Stomach (tissue), 9 donors: Measurements from ENCODE around the gene LAMC1. TPM values are rescaled to one million over a fixed set of nuclear protein-coding genes. Genes with fewer than 3 reads are reported as not detected.
A peak's percentile ranks its signal among the peaks of the same experiment; 100 is the strongest.

Experiments
- DNase-seq, 2 donors: peaks; one replicate each; pipeline versions ENCODE4 v3.0.0 to v3.0.0-alpha.2; 2013 to 2019
- H3K27ac ChIP-seq, 5 donors: fragments of 200-600 bp in 4 of 5; sonication (generic) in 4 of 5; one replicate each; pipeline ENCODE4 v1.5.1; 2013 to 2019; ENCODE audit warnings: mild to moderate bottlenecking in 1 of 5, moderate library complexity in 1 of 5
- H3K27me3 ChIP-seq, 3 donors: fragments of 200-600 bp; sonication (generic); one replicate each; pipeline ENCODE4 v1.5.1; 2017 to 2019; ENCODE audit warnings: mixed run types in 1 of 3
- H3K36me3 ChIP-seq, 4 donors: fragments of 200-600 bp; sonication (generic); 1 replicate in 3 of 4; 2 replicates in 1 of 4; pipeline ENCODE4 v1.5.1; 2016 to 2019
- H3K4me1 ChIP-seq, 4 donors: fragments of 200-600 bp; sonication (generic); one replicate each; pipeline ENCODE4 v1.5.1; 2016 to 2019
- H3K4me3 ChIP-seq, 4 donors: fragments of 200-600 bp; sonication (generic) in 3 of 4; one replicate each; pipeline ENCODE4 v1.5.1; 2016 to 2019; ENCODE audit warnings: mild to moderate bottlenecking in 1 of 4
- H3K9me3 ChIP-seq, 4 donors: fragments of 200-600 bp; sonication (generic); one replicate each; pipeline ENCODE4 v1.5.1; 2016 to 2019
- EP300 ChIP-seq: sonication (generic); formaldehyde crosslinking; IDR thresholded peaks from one replicate; pipeline ENCODE4 v1.6.1; 2017; ENCODE audit warnings: antibody characterized with exemption
- POLR2A ChIP-seq, 4 donors: fragments of 450-650 bp; IDR thresholded peaks; one replicate each; pipeline ENCODE4 v1.6.1; 2016; ENCODE audit warnings: antibody characterized with exemption in 4 of 4, control low read depth in 2 of 4, mild to moderate bottlenecking in 1 of 4, moderate library complexity in 1 of 4
- POLR2AphosphoS5 ChIP-seq, 3 donors: sonication (generic); formaldehyde crosslinking; IDR thresholded peaks; one replicate each; pipeline ENCODE4 v1.6.1; 2016; ENCODE audit warnings: antibody characterized with exemption in 3 of 3
- WGBS, 5 donors: extraction: QIAGEN DNeasy Blood & Tissue Kit in 3 of 5; methylation state at CpG; one replicate each; pipeline versions ENCODE4 v1.1.5 to v1.1.7; 2013 to 2018; 5-methylcytosine and 5-hydroxymethylcytosine counted together
- intact Hi-C: fragments of 100-400 bp; cut with DNase I; formaldehyde crosslinking; loops from one replicate; pipeline ENCODE4 v1.15.1; 2023; ENCODE audit warnings: low total_unique reads
- polyA plus RNA-seq, 3 donors: library from polyadenylated mRNA; stranded (reverse); fragments of 200-250 nt; gene quantifications; one replicate each; pipeline ENCODE4 v1.2.3, GENCODE V29; 2013
- total RNA-seq, 5 donors: library from RNA; depleted of rRNA; stranded (reverse); fragments of >200 nt; gene quantifications; one replicate each; pipeline versions ENCODE4 v1.1.0 to v1.2.3, GENCODE V29; 2014 to 2016
- TF ChIP-seq, protein P1 (sequence below), 7 experiments: fragments of 450-650 bp in 4 of 7; fragments of 200-600 bp in 3 of 7; sonication (generic) in 3 of 7; IDR thresholded peaks; one replicate each; pipeline ENCODE4 v1.5.1; 2016 to 2019; ENCODE audit warnings: antibody characterized with exemption in 7 of 7, control low read depth in 2 of 7, mild to moderate bottlenecking in 1 of 7
- donor health status: healthy with polysubstance abuse.
- donor health status: Bipolar disorder and iron deficiency.
- donor health status: healthy.

LAMC1 gene
- total and polyA plus RNA-seq, 8 donors = 11.7 to 355 (median 142) TPM

DNA sequence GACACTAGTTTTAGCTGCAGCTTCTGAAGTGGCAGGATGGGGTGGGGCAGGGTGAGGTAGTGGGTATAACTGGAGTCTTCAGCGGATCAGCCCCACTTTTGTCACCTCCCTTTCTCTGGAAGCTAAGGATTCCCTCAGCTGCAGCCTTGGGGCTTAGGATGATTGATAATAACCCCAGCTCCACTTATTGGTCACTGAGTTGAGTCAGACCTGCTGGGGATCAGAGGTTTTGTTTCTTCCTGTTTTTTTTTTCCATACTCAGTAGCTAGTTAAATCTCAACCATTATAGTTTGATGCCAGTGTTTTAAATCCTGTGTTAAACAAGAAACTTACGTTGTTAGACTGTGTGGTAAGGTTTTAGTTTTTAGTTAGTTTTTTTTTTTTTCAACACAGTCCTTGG lies 57.2 kb downstream of the LAMC1 start:
- H3K4me1 ChIP-seq = peaks cover 4 to 69% (median 42%) of the 10 kb centered on the region in 4 donors
- TF ChIP-seq POLR2A (IDR thresholded peaks at IDR 0.05) = no peak
- TF ChIP-seq, protein P1, sequence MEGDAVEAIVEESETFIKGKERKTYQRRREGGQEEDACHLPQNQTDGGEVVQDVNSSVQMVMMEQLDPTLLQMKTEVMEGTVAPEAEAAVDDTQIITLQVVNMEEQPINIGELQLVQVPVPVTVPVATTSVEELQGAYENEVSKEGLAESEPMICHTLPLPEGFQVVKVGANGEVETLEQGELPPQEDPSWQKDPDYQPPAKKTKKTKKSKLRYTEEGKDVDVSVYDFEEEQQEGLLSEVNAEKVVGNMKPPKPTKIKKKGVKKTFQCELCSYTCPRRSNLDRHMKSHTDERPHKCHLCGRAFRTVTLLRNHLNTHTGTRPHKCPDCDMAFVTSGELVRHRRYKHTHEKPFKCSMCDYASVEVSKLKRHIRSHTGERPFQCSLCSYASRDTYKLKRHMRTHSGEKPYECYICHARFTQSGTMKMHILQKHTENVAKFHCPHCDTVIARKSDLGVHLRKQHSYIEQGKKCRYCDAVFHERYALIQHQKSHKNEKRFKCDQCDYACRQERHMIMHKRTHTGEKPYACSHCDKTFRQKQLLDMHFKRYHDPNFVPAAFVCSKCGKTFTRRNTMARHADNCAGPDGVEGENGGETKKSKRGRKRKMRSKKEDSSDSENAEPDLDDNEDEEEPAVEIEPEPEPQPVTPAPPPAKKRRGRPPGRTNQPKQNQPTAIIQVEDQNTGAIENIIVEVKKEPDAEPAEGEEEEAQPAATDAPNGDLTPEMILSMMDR (IDR thresholded peaks at IDR 0.05) = no peak
- no peak for TF ChIP-seq EP300
- no peak for TF ChIP-seq POLR2AphosphoS5 (IDR thresholded peaks at IDR 0.05)
- DNase-seq = no peak
- intact Hi-C loops = no loop called here
- no peaks in the 10 kb centered on the region for H3K9me3 ChIP-seq
- H3K27ac ChIP-seq = no peak overlapping the region
- H3K4me3 ChIP-seq = no peak overlapping the region
- whole genome bisulfite sequencing, 5 donors = 41 to 80% (median 66%) methylated on average over 2 of the region's 2 CpGs
- H3K36me3 ChIP-seq = no peaks in the 10 kb centered on the region
- H3K27me3 ChIP-seq = no peaks in the 10 kb centered on the region

GRCh38 chr1:183081402-183082120 lies 58.3 kb downstream of the LAMC1 start:
- H3K4me3 ChIP-seq = no peak overlapping the region
- H3K4me1 ChIP-seq = peaks cover 0 to 67% (median 35%) of the 10 kb centered on the region in 4 donors
- TF ChIP-seq POLR2A (IDR thresholded peaks at IDR 0.05) (no peak), EP300 (no peak), POLR2AphosphoS5 (IDR thresholded peaks at IDR 0.05) (no peak)
- TF ChIP-seq, protein P1 (IDR thresholded peaks at IDR 0.05) = no peak
- WGBS, 5 donors = 89 to 98% (median 93%) methylated on average over 4 of the region's 4 CpGs
- H3K9me3 ChIP-seq = no peaks in the 10 kb centered on the region
- intact Hi-C loops = no loop called here
- no peaks in the 10 kb centered on the region for H3K27me3 ChIP-seq
- DNase-seq = no peak
- peak overlapping the region in 1 of 5 donors; percentile 25 for H3K27ac ChIP-seq
- no peaks in the 10 kb centered on the region for H3K36me3 ChIP-seq

- H3K27ac ChIP-seq = no peak overlapping the region
- WGBS, 5 donors = 65 to 100% (median 90%) methylated on average over 1 of the region's 1 CpG
- H3K4me1 ChIP-seq = peaks cover 7 to 67% (median 35%) of the 10 kb centered on the region in 4 donors
- TF ChIP-seq, protein P1 (IDR thresholded peaks at IDR 0.05) = no peak
- no peak for TF ChIP-seq EP300
- TF ChIP-seq POLR2A (IDR thresholded peaks at IDR 0.05) = no peak
- no peak for TF ChIP-seq POLR2AphosphoS5 (IDR thresholded peaks at IDR 0.05)
- no peaks in the 10 kb centered on the region for H3K36me3 ChIP-seq
- no peaks in the 10 kb centered on the region for H3K27me3 ChIP-seq
- intact Hi-C loops = no loop called here
- H3K4me3 ChIP-seq = no peak overlapping the region
- no peaks in the 10 kb centered on the region for H3K9me3 ChIP-seq
- DNase-seq = no peak
These were observed 59.4 kb downstream of the LAMC1 start for GRCh38 chr1:183082650-183083049.

DNA sequence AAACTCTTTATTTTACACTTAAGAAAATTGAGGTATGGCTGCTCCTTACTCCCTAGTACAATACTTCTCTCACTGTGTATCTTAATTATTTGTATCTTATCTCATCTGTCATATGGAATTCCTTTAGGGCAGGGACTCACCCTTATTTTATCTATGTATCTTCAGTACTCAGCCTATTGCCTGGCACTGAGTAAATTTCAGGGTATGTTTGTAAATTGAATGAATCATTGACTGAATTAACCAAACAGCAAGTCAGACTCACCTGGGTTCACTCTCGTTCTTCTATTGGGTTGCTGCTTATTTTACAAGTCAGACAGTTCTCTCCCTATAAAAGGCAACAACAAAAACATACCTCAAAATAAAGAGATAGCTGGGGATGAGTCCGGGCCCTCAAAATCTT lies 63.8 kb downstream of the LAMC1 start:
- Histone ChIP-seq H3K9me3 (no peaks in the 10 kb centered on the region), H3K27ac (no peak overlapping the region), H3K4me1 (peaks cover 39 to 70% (median 52%) of the 10 kb centered on the region in 4 donors), H3K4me3 (no peak overlapping the region), H3K36me3 (no peaks in the 10 kb centered on the region), H3K27me3 (no peaks in the 10 kb centered on the region)
- intact Hi-C loops = no loop called here
- 53 to 67% (median 65%) methylated on average over 2 of the region's 2 CpGs for WGBS, 5 donors
- TF ChIP-seq POLR2AphosphoS5 (IDR thresholded peaks at IDR 0.05) = peak in 1 of 3 donors; percentile 46
- TF ChIP-seq, protein P1 (IDR thresholded peaks at IDR 0.05) = no peak
- DNase-seq = no peak
